ENCODE data around the gene SPATA31C1.
"Not testable (repeated sequence)": the region's sequence is repeated elsewhere in the genome, so short reads cannot be mapped to it uniquely, and the experiment has no call there.

SPATA31C1 gene

GRCh38 chr9:87917662-87918061 is at the start of gene SPATA31C1:
TSS of gene SPATA31C1 (plus strand) at chr9:87917962.
- DNase-seq (ENCODE audit: low read depth in 1 of 2, low spot score in 1 of 2); in situ Hi-C loops (cut with HindIII; ENCODE audit: low pct_unique_long_range_greater_than_20kb, low sequenced_read_pairs): not testable (repeated sequence)

GRCh38 chr9:87868175-87868574 is 49.6 kb upstream of the SPATA31C1 start:
- no peak for TF ChIP-seq JUND (IDR thresholded peaks at IDR 0.05; ENCODE audit: low read depth)
- DNase-seq (ENCODE audit: low read depth in 1 of 2, low spot score in 1 of 2): no peak

GRCh38 chr9:87868635-87869034 is 49.1 kb upstream of the SPATA31C1 start:
- in situ Hi-C loops (cut with HindIII; ENCODE audit: low pct_unique_long_range_greater_than_20kb, low sequenced_read_pairs): no loop called here
- no peak for TF ChIP-seq JUND (IDR thresholded peaks at IDR 0.05; ENCODE audit: low read depth)
- no peak for DNase-seq (ENCODE audit: low read depth in 1 of 2, low spot score in 1 of 2)

More at GRCh38 chr9:87868175-87868574, 49.6 kb upstream of the SPATA31C1 start:
- in situ Hi-C loops (cut with HindIII; ENCODE audit: low pct_unique_long_range_greater_than_20kb, low sequenced_read_pairs): no loop called here

GRCh38 chr9:87869082-87869481 is 48.7 kb upstream of the SPATA31C1 start:
- no peak for TF ChIP-seq JUND (IDR thresholded peaks at IDR 0.05; ENCODE audit: low read depth)
- no peak for DNase-seq (ENCODE audit: low read depth in 1 of 2, low spot score in 1 of 2)
- in situ Hi-C loops (cut with HindIII; ENCODE audit: low pct_unique_long_range_greater_than_20kb, low sequenced_read_pairs): no loop called here

GRCh38 chr9:87871425-87872078 is 46.2 kb upstream of the SPATA31C1 start:
- in situ Hi-C loops (cut with HindIII; ENCODE audit: low pct_unique_long_range_greater_than_20kb, low sequenced_read_pairs): no loop called here
- no peak for TF ChIP-seq JUND (IDR thresholded peaks at IDR 0.05; ENCODE audit: low read depth)
- no peak for DNase-seq (ENCODE audit: low read depth in 1 of 2, low spot score in 1 of 2)

GRCh38 chr9:87872079-87872624 is 45.6 kb upstream of the SPATA31C1 start:
- no peak for TF ChIP-seq JUND (IDR thresholded peaks at IDR 0.05; ENCODE audit: low read depth)
- in situ Hi-C loops (cut with HindIII; ENCODE audit: low pct_unique_long_range_greater_than_20kb, low sequenced_read_pairs): no loop called here
- no peak for DNase-seq (ENCODE audit: low read depth in 1 of 2, low spot score in 1 of 2)

- in situ Hi-C loops (cut with HindIII; ENCODE audit: low pct_unique_long_range_greater_than_20kb, low sequenced_read_pairs): no loop called here
- no peak for TF ChIP-seq JUND (IDR thresholded peaks at IDR 0.05; ENCODE audit: low read depth)
- DNase-seq (ENCODE audit: low read depth in 1 of 2, low spot score in 1 of 2): no peak
These were observed 44.0 kb upstream of the SPATA31C1 start for GRCh38 chr9:87873607-87874303.

GRCh38 chr9:87874304-87874623 is 43.5 kb upstream of the SPATA31C1 start:
- no peak for DNase-seq (ENCODE audit: low read depth in 1 of 2, low spot score in 1 of 2)
- in situ Hi-C loops (cut with HindIII; ENCODE audit: low pct_unique_long_range_greater_than_20kb, low sequenced_read_pairs): no loop called here
- no peak for TF ChIP-seq JUND (IDR thresholded peaks at IDR 0.05; ENCODE audit: low read depth)

- no peak for TF ChIP-seq JUND (IDR thresholded peaks at IDR 0.05; ENCODE audit: low read depth)
- in situ Hi-C loops (cut with HindIII; ENCODE audit: low pct_unique_long_range_greater_than_20kb, low sequenced_read_pairs): no loop called here
- no peak for DNase-seq (ENCODE audit: low read depth in 1 of 2, low spot score in 1 of 2)
These were observed 42.7 kb upstream of the SPATA31C1 start for GRCh38 chr9:87875060-87875459.

GRCh38 chr9:87875831-87876545 is 41.8 kb upstream of the SPATA31C1 start:
- in situ Hi-C loops (cut with HindIII; ENCODE audit: low pct_unique_long_range_greater_than_20kb, low sequenced_read_pairs): no loop called here

GRCh38 chr9:87876708-87877107 is 41.1 kb upstream of the SPATA31C1 start:
- TF ChIP-seq JUND (IDR thresholded peaks at IDR 0.05; ENCODE audit: low read depth): no peak
- in situ Hi-C loops (cut with HindIII; ENCODE audit: low pct_unique_long_range_greater_than_20kb, low sequenced_read_pairs): no loop called here
- DNase-seq (ENCODE audit: low read depth in 1 of 2, low spot score in 1 of 2): no peak

More at GRCh38 chr9:87875831-87876545, 41.8 kb upstream of the SPATA31C1 start:
- TF ChIP-seq JUND (IDR thresholded peaks at IDR 0.05; ENCODE audit: low read depth): no peak
- DNase-seq (ENCODE audit: low read depth in 1 of 2, low spot score in 1 of 2): no peak

GRCh38 chr9:87878989-87879511 is 38.7 kb upstream of the SPATA31C1 start:
- in situ Hi-C loops (cut with HindIII; ENCODE audit: low pct_unique_long_range_greater_than_20kb, low sequenced_read_pairs): no loop called here
- no peak for DNase-seq (ENCODE audit: low read depth in 1 of 2, low spot score in 1 of 2)
- TF ChIP-seq JUND (IDR thresholded peaks at IDR 0.05; ENCODE audit: low read depth): no peak

GRCh38 chr9:87880116-87880515 is 37.6 kb upstream of the SPATA31C1 start:
- in situ Hi-C loops (cut with HindIII; ENCODE audit: low pct_unique_long_range_greater_than_20kb, low sequenced_read_pairs): no loop called here
- no peak for DNase-seq (ENCODE audit: low read depth in 1 of 2, low spot score in 1 of 2)
- TF ChIP-seq JUND (IDR thresholded peaks at IDR 0.05; ENCODE audit: low read depth): no peak

Measured in T47D (cell line).